Duodenal mucosa (tissue), 2 donors: Measurements from ENCODE around the gene NOD1.

ENCODE experiments used
- H3K27ac ChIP-seq: one replicate; pipeline ENCODE4 v1.7.0; 2013; ENCODE audit warnings: low read depth, low read length
- H3K27me3 ChIP-seq, 2 donors: one replicate each; pipeline ENCODE4 v1.7.0; 2013; ENCODE audit warnings: low read length in 2 of 2, control low read depth in 1 of 2; ENCODE audit not compliant: insufficient read depth in 2 of 2, control insufficient read depth in 1 of 2
- H3K36me3 ChIP-seq, 2 donors: one replicate each; pipeline ENCODE4 v1.7.0; 2013; ENCODE audit warnings: low read length in 2 of 2, control low read depth in 1 of 2; ENCODE audit not compliant: insufficient read depth in 2 of 2, control insufficient read depth in 1 of 2
- H3K4me1 ChIP-seq, 2 donors: one replicate each; pipeline ENCODE4 v1.7.0; 2013; ENCODE audit warnings: low read length in 2 of 2, control low read depth in 1 of 2; ENCODE audit not compliant: insufficient read depth in 2 of 2, control insufficient read depth in 1 of 2
- H3K4me3 ChIP-seq, 2 donors: one replicate each; pipeline ENCODE4 v1.7.0; 2013; ENCODE audit warnings: low read length in 2 of 2, low read depth in 1 of 2
- H3K9ac ChIP-seq, 2 donors: one replicate each; pipeline ENCODE4 v1.7.0; 2013; ENCODE audit warnings: low read length in 2 of 2, low read depth in 1 of 2
- H3K9me3 ChIP-seq, 2 donors: one replicate each; pipeline ENCODE4 v1.7.0; 2013; ENCODE audit warnings: low read length in 2 of 2, control low read depth in 1 of 2; ENCODE audit not compliant: control insufficient read depth in 1 of 2

Gene NOD1

DNA sequence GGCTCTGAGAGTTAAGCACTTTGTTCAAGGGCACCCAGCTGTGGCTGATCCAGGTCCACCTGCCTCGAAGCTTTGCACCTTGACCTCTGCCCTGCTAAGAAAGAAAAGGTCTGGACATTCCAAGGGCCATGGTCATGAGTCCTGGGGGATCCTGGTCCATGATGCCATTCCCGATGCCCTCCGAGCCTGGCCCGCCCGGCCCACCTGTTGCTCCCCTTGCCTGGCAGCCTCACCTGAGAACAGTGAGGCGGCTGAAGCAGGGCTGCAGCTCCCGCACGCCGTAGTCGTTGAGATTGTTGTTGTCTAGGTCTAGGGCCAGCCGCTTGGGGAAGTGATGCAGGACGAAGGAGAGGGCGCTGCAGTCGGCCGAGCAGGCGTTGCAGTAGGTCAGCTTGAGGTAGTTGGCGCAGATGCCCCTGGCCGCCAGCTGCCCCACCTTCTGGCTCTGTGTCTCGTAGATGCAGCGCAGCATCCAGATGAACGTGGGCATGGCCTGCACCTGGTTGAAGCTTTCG lies 27.5 kb downstream of the NOD1 start:
- no peak overlapping the region for H3K27ac ChIP-seq
- H3K9ac ChIP-seq = no peak overlapping the region
- H3K27me3 ChIP-seq = no peaks in the 10 kb centered on the region
- H3K4me1 ChIP-seq = no peaks in the 10 kb centered on the region
- no peak overlapping the region for H3K4me3 ChIP-seq
- H3K9me3 ChIP-seq = no peaks in the 10 kb centered on the region
- peaks cover 20 to 55% of the 10 kb centered on the region in 2 donors for H3K36me3 ChIP-seq

DNA sequence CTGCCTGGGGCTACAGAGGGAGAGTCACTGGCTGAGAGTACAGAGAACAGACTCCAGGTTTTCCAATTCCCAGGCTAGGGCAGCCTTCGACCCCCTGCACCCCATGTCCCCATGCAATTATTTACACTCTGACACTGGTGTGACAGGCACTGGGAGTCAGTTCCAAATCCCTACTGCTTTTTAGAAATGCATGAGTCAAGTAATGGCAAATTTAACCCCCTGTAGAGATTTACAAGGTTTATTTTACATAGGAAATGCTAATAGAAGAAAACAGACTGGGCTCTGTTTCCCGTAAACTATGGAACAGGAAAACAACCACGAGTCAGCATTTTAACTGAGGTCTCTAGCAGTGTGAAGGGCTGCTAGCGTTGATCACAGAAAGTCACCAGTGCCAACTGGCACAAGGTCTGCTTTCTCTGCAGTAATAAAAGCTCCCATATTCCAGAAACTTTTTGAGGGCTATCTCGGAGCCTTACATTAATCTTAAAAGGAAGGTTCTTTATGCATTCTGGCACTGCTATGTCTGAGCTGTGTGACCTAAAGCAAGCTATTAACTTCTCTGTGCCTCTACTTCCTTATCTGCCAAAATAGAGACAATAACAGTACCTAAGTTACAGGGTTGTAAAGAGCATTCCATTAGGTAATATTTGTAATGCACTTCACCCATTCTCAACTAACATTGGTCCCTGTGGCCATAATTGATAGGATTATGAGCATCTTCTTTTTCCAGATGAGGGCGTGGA lies 28.2 kb downstream of the NOD1 start:
- no peaks in the 10 kb centered on the region for H3K9me3 ChIP-seq
- H3K27ac ChIP-seq = no peak overlapping the region
- no peaks in the 10 kb centered on the region for H3K27me3 ChIP-seq
- no peak overlapping the region for H3K9ac ChIP-seq
- H3K4me3 ChIP-seq = no peak overlapping the region
- no peaks in the 10 kb centered on the region for H3K4me1 ChIP-seq
- H3K36me3 ChIP-seq = peaks cover 20 to 53% of the 10 kb centered on the region in 2 donors

DNA sequence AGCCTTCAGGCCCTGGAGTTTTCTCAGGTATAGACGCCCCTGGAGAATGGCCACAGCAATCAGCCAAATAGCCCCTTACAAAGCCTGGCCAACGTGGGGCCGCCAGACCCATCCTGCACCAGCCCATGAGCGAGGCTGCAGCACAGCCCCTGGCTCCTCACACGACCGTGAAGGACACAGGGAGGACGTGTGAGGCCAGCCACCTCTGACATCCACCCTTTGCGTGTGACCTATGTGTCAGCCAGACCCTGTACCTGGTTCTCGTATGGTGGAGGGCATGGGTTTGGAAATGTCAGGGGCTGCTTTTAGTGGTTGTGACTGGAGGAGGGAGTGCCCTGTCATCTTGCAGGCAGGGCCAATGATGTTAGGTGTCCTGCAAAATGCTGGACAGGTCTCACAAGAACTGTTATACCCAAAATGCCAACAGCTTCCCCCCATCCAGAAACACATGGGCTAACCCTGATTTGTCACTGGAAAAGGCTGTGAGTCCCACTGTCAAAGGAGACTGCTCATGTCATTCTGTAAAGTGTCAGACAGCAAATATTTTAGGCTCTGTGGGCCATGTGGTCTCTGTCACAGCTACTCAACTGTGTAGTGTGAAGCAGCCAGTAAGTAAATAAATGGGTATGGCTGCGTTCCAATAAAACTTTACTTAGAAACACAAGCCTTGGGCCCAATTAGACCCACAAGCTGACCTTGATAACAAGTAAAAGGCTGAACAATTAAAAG lies 30.0 kb downstream of the NOD1 start:
- no peak overlapping the region for H3K9ac ChIP-seq
- no peak overlapping the region for H3K4me3 ChIP-seq
- peaks cover 9 to 42% of the 10 kb centered on the region in 2 donors for H3K36me3 ChIP-seq
- H3K4me1 ChIP-seq = no peaks in the 10 kb centered on the region
- H3K27ac ChIP-seq = no peak overlapping the region
- H3K9me3 ChIP-seq = no peaks in the 10 kb centered on the region
- H3K27me3 ChIP-seq = no peaks in the 10 kb centered on the region

DNA sequence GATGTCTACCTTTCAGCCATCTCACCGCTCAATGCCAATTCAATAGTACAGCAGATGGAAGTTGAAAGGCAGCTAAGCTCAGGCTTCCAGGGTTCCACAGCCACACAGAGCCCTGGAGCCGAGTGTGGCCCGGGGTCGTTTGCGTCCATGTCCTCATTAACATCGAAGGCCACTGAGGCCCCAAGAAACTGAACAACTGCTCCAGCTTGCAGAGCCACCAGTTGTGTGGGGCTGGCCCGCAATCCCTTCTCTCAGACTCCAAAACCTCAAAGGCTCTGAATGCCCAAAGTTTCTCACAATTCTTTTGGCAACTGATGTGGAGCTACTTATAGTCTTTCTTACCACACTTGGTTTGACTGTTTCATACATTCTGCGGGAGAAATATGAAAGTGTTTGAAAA lies 31.1 kb downstream of the NOD1 start:
- Histone ChIP-seq H3K4me3 (no peak overlapping the region), H3K36me3 (peaks cover 9 to 33% of the 10 kb centered on the region in 2 donors), H3K4me1 (no peaks in the 10 kb centered on the region), H3K9ac (no peak overlapping the region), H3K27me3 (no peaks in the 10 kb centered on the region), H3K27ac (no peak overlapping the region), H3K9me3 (no peaks in the 10 kb centered on the region)

DNA sequence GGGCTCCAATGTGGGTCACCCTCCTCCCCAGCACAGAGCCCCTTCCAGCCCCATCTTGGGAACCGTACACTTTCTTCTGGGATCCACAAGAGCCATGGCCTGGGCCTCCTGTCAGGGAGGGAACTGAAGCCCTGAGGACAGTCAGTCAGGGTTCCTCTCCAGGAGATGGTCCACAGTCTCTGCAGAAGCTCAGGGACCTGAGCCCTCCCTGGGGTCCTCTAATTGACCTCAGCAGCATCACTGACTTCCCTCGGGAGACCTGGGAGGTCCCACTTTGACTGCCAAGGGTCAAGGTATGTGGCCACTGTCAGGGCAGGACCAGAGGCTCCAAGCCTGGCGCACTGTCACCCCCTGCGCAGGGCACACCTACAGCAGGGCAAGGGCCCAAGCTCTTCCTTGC lies 32.3 kb downstream of the NOD1 start:
- Histone ChIP-seq H3K4me3 (no peak overlapping the region), H3K4me1 (no peaks in the 10 kb centered on the region), H3K9ac (no peak overlapping the region), H3K27ac (no peak overlapping the region), H3K36me3 (peaks cover 9 to 21% of the 10 kb centered on the region in 2 donors), H3K9me3 (no peaks in the 10 kb centered on the region), H3K27me3 (no peaks in the 10 kb centered on the region)

DNA sequence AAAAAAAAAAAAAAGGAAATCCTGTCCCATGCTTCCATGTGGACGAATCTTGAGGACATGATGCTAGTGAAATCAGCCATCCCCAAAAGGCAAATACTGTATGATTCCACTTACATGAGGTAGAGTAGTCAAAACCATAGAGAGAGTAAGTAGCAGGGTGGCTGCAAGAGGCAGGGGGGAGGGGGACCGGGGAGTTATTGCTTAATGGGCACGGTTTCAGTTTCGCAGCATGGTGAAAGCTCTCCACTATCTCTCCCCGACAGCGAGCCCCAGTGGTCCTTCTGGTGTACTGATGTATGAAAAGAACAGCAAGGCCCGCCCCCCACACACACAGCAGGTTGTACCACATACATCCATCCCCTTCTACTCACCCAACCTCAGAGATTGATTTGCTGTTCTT lies 32.8 kb downstream of the NOD1 start:
- no peaks in the 10 kb centered on the region for H3K27me3 ChIP-seq
- H3K9me3 ChIP-seq = no peaks in the 10 kb centered on the region
- no peak overlapping the region for H3K27ac ChIP-seq
- H3K4me1 ChIP-seq = no peaks in the 10 kb centered on the region
- H3K4me3 ChIP-seq = no peak overlapping the region
- H3K36me3 ChIP-seq = peaks cover 9 to 16% of the 10 kb centered on the region in 2 donors
- H3K9ac ChIP-seq = no peak overlapping the region

DNA sequence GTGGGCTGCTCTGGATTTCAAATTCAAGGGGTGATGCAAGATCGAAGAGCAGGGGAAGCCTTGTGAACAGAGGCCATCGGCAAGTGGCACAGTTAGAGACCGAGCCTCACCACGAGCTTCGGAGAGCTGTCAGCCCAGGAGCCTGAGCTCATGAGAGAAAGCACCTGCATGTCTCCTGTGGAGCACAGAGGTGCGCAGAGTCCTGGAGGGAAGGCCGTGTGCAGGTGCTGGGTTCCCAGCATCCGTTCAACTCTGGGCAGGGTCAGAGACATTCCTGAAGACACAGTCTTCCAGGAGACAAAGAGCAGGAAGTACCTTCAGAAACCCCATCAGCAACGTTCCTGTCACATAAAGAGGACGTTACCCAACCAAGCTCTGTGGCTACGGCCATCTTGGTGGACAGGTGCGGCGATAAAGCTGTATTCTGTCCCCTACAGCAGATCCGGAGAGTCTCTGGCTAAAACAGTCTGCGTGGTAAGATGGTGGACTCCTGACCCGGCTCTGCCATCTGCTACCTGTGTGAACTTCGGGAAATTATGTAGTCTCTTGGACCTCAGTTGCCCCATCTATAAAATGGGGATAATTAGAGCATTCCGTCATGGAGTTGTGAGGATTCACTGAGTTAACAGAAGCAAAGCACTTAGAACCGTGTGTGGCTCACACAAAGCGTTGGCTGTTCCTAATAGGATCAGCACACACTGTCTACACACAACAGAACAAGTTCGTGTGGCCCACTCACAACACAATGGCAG lies 40.6 kb downstream of the NOD1 start:
- no peak overlapping the region for H3K4me3 ChIP-seq
- peaks cover 4 to 8% of the 10 kb centered on the region in 2 donors for H3K4me1 ChIP-seq
- no peaks in the 10 kb centered on the region for H3K27me3 ChIP-seq
- H3K27ac ChIP-seq = no peak overlapping the region
- no peaks in the 10 kb centered on the region for H3K9me3 ChIP-seq
- peaks cover 4 to 30% of the 10 kb centered on the region in 2 donors for H3K36me3 ChIP-seq
- no peak overlapping the region for H3K9ac ChIP-seq

DNA sequence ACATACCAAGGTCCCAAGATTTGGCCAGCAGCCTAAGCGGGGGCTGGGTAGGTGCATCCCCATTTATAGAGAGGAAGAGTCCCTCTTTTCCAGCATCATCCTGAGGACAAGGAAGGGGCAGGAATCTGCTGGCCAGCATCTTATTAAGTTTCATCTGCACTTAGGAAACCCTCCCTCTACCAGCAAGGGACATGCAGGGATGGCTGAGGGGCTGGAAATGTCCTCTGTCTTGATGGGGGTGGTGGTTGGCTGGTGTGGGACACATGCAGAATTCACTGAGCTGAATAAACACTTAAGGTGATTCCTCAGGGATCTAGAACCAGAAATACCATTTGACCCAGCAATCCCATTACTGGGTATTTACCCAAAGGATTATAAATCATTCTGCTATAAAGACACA lies 42.1 kb downstream of the NOD1 start:
- Histone ChIP-seq H3K27ac (no peak overlapping the region), H3K9ac (no peak overlapping the region), H3K9me3 (no peaks in the 10 kb centered on the region), H3K27me3 (no peaks in the 10 kb centered on the region), H3K36me3 (peaks cover 4 to 30% of the 10 kb centered on the region in 2 donors), H3K4me1 (peaks cover 4 to 8% of the 10 kb centered on the region in 2 donors), H3K4me3 (no peak overlapping the region)

DNA sequence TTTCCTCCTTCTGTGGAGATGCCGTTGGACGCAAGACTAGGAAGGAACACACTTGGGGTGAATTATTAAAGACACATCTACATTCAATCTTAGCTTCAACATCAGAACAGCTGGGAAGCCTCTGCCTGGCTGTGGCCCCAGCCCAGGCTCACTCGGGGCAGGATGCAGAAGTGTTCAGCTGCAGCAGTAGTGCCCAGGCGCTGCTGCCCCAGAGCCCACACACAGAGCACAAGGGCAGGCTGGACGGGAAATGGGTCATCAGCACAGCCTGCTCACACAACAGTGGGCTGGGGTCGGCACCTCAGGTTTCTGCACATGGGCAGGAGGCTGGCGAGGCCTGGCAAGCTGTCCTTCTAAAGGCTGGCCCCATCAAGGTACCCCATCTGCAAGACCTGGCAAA lies 42.5 kb downstream of the NOD1 start:
- no peaks in the 10 kb centered on the region for H3K27me3 ChIP-seq
- peaks cover 6 to 13% of the 10 kb centered on the region in 2 donors for H3K4me1 ChIP-seq
- H3K4me3 ChIP-seq = no peak overlapping the region
- H3K9me3 ChIP-seq = no peaks in the 10 kb centered on the region
- no peak overlapping the region for H3K9ac ChIP-seq
- no peak overlapping the region for H3K27ac ChIP-seq
- peaks cover 4 to 30% of the 10 kb centered on the region in 2 donors for H3K36me3 ChIP-seq
